ENCODE measurements around the gene SPG7.
"Not testable (repeated sequence)": the region's sequence is repeated elsewhere in the genome, so short reads cannot be mapped to it uniquely, and the experiment has no call there.

Gene SPG7

GRCh38 chr16:89577055-89577759, 69.0 kb downstream of the SPG7 start:
- no peak overlapping the region for H3K27ac Mint-ChIP-seq
- H3K4me1 Mint-ChIP-seq (ENCODE audit: low read depth) = peaks cover 8% of the 10 kb centered on the region
- peaks cover 2% of the 10 kb centered on the region for H3K36me3 Mint-ChIP-seq
- peaks cover 3% of the 10 kb centered on the region for H3K27me3 Mint-ChIP-seq
- no peak overlapping the region for H3K4me3 Mint-ChIP-seq
- H3K9me3 Mint-ChIP-seq (ENCODE audit: low read depth) = no peaks in the 10 kb centered on the region

DNA sequence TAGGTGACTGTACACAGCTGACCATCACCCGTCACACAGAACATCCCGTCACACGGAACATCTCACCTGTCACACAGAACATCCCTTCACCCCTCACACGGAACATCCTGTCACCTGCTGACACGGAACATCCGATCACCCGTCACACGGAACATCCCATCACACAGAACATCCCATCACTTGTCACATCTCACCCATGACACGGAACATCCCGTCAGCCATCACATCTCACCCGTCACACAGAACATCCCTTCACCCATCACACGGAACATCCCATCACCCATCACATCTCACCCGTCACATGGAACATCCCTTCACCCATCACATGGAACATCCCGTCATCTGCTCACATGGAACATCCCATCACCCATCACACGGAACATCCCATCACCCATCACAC, 71.1 kb downstream of the SPG7 start:
- no peaks in the 10 kb centered on the region for H3K4me1 Mint-ChIP-seq (ENCODE audit: low read depth)
- no peaks in the 10 kb centered on the region for H3K9me3 Mint-ChIP-seq (ENCODE audit: low read depth)
- H3K36me3 Mint-ChIP-seq = peaks cover 2% of the 10 kb centered on the region
- H3K27me3 Mint-ChIP-seq = no peaks in the 10 kb centered on the region
- no peak overlapping the region for H3K27ac Mint-ChIP-seq
- no peak overlapping the region for H3K4me3 Mint-ChIP-seq

- no peaks in the 10 kb centered on the region for H3K9me3 Mint-ChIP-seq (ENCODE audit: low read depth)
- H3K4me1 Mint-ChIP-seq (ENCODE audit: low read depth) = no peaks in the 10 kb centered on the region
- no peaks in the 10 kb centered on the region for H3K27me3 Mint-ChIP-seq
- H3K36me3 Mint-ChIP-seq = peaks cover 2% of the 10 kb centered on the region
- no peak overlapping the region for H3K27ac Mint-ChIP-seq
- no peak overlapping the region for H3K4me3 Mint-ChIP-seq
Measured at GRCh38 chr16:89581045-89581695, 73.0 kb downstream of the SPG7 start.

GRCh38 chr16:89581861-89582563, 73.8 kb downstream of the SPG7 start:
- Mint-ChIP-seq H3K27ac (no peak overlapping the region), H3K9me3 (ENCODE audit: low read depth) (no peaks in the 10 kb centered on the region), H3K4me3 (no peak overlapping the region), H3K36me3 (peaks cover 2% of the 10 kb centered on the region), H3K27me3 (no peaks in the 10 kb centered on the region), H3K4me1 (ENCODE audit: low read depth) (no peaks in the 10 kb centered on the region)

GRCh38 chr16:89582614-89583196, 74.5 kb downstream of the SPG7 start:
- no peaks in the 10 kb centered on the region for H3K9me3 Mint-ChIP-seq (ENCODE audit: low read depth)
- H3K4me1 Mint-ChIP-seq (ENCODE audit: low read depth) = no peaks in the 10 kb centered on the region
- H3K36me3 Mint-ChIP-seq = peaks cover 2% of the 10 kb centered on the region
- no peaks in the 10 kb centered on the region for H3K27me3 Mint-ChIP-seq
- no peak overlapping the region for H3K27ac Mint-ChIP-seq
- H3K4me3 Mint-ChIP-seq = no peak overlapping the region

- no peak overlapping the region for H3K27ac Mint-ChIP-seq
- no peaks in the 10 kb centered on the region for H3K27me3 Mint-ChIP-seq
- H3K4me1 Mint-ChIP-seq (ENCODE audit: low read depth) = no peaks in the 10 kb centered on the region
Measured at GRCh38 chr16:89583197-89583894, 75.1 kb downstream of the SPG7 start.

DNA sequence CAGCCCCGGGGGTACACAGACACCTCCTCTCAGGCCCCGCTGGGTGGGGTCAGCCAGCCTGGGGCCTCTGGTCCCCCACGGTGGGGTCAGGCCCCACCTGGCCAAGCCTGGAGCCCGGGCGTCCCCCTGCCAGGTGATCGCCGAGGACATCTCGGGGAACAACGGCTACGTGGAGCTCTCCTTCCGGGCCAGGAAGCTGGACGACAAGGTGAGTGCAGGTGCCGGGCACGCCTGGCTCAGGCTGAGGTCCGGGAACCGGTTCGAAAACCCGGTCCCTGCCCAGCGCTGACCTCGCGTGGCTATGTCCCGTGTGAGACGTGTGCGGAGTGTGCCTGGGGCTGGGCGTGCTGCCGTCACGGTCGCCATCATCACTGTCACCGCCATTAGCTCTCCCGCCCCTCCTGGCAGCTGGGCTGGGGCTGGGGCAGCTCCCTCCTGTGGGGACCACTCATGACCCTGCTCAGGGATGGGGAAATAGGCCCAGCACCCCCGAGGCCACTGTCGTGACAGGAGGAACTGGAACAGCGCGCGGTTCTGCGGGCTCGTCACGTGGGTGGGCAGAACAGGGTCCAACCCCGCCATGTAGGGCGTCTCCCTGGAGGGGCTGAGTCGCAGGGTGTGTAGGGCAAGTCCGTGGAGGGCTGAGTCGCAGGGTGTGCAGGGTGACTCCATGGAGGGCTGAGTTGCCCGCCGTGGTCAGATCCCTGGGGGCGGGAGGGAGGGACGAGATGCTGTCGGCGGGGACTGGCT, 75.9 kb downstream of the SPG7 start:
- Mint-ChIP-seq H3K4me1 (ENCODE audit: low read depth) (no peaks in the 10 kb centered on the region), H3K4me3 (no peak overlapping the region), H3K36me3 (no peaks in the 10 kb centered on the region), H3K27me3 (no peaks in the 10 kb centered on the region), H3K27ac (no peak overlapping the region), H3K9me3 (ENCODE audit: low read depth) (no peaks in the 10 kb centered on the region)

More at GRCh38 chr16:89583197-89583894, 75.1 kb downstream of the SPG7 start:
- H3K4me3 Mint-ChIP-seq = no peak overlapping the region
- peaks cover under 1% of the 10 kb centered on the region for H3K36me3 Mint-ChIP-seq
- H3K9me3 Mint-ChIP-seq (ENCODE audit: low read depth) = no peaks in the 10 kb centered on the region

DNA sequence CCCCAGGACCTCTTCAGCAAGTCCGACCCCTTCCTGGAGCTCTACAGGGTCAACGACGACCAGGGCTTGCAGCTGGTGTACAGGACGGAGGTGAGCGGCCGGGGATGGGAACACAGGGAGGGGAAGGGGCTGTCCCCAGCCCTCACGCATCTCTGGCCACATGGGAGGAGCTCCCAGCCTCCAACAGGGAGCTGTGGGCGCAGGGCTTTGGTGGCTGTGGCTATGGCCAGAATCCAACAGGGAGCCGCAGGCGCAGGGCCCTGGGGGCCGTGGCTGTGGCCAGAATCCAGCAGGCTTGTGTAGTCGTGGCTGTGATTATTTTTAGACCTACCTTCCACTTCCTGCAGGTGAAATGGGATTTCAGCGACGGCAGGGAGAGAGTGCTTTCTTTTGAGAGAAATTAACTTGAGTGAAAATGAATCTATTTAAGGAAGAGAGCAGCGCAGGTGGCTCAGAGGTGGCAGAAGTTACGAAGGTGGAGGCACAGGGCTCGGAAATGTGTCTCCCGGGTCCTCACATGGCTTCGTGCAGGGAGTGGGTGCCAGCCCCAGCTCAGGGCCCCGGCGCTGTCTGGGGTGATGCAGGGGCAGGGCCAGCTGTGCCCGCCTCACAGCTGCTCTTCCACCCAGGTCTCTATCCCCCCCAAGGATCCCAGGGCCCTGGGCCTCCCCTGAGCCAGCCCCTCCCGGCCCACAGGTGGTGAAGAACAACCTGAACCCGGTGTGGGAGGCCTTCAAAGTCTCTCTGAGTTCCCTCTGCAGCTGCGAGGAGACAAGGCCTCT, 76.8 kb downstream of the SPG7 start:
- Mint-ChIP-seq H3K36me3 (no peaks in the 10 kb centered on the region), H3K4me1 (ENCODE audit: low read depth) (no peaks in the 10 kb centered on the region), H3K4me3 (no peak overlapping the region), H3K27ac (no peak overlapping the region), H3K27me3 (no peaks in the 10 kb centered on the region), H3K9me3 (ENCODE audit: low read depth) (no peaks in the 10 kb centered on the region)

DNA sequence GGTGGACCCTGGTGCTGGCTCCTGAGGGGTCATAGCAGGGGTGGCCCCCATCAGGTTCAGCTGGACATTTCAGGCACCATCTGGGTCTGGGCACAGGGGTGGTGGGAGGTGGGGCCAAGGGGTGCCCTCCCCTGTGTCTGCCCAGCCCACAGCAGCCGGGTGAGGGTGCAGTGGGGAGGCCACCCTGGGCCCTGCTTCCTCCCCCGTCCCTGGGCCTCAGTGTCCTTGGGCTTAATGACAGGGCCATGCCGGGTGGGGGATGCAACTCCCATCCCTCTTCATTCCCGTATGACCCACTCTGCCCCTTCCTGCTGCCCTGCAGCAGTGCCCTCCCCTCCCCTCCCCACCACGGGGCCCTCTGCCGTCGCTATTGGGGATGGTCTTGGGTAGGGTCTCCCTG, 78.0 kb downstream of the SPG7 start:
- no peaks in the 10 kb centered on the region for H3K27me3 Mint-ChIP-seq
- no peak overlapping the region for H3K4me3 Mint-ChIP-seq
- H3K4me1 Mint-ChIP-seq (ENCODE audit: low read depth) = no peaks in the 10 kb centered on the region
- H3K9me3 Mint-ChIP-seq (ENCODE audit: low read depth) = no peaks in the 10 kb centered on the region
- H3K36me3 Mint-ChIP-seq = no peaks in the 10 kb centered on the region
- no peak overlapping the region for H3K27ac Mint-ChIP-seq

DNA sequence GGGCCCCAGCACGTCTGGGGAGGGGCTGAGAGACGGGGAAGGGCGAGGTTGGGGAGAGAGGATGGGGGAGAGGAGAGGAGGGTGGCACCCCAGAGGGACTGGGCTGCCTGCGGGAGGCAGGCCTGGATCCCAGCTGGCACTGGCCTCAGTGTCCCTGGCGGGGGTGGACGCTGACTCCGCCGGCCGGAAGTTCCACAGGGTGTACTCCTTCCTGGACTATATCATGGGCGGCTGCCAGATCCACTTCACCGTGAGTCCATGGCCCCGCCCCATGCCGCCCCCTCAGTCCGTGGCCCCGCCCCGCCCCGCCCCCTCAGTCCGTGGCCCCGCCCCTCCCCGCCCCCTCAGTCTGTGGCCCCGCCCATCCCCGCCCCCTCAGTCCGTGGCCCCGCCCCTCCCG, 78.7 kb downstream of the SPG7 start:
- Mint-ChIP-seq H3K4me1 (ENCODE audit: low read depth) (no peaks in the 10 kb centered on the region), H3K27ac (no peak overlapping the region), H3K27me3 (no peaks in the 10 kb centered on the region), H3K4me3 (no peak overlapping the region), H3K36me3 (no peaks in the 10 kb centered on the region), H3K9me3 (ENCODE audit: low read depth) (no peaks in the 10 kb centered on the region)

DNA sequence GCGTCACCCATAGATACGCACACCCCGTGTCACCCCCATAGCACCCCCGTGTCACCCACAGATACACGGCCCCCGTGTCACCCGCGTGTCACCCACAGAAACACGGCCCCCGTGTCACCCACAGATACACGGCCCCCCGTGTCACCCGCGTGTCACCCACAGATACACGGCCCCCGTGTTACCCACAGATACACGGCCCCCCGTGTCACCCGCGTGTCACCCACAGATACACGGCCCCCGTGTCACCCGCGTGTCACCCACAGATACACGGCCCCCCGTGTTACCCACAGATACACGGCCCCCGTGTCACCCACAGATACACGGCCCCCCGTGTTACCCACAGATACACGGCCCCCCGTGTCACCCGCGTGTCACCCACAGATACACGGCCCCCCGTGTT, 79.5 kb downstream of the SPG7 start:
- H3K4me1 Mint-ChIP-seq (ENCODE audit: low read depth); H3K9me3 Mint-ChIP-seq (ENCODE audit: low read depth); H3K4me3 Mint-ChIP-seq; H3K27me3 Mint-ChIP-seq; H3K27ac Mint-ChIP-seq; H3K36me3 Mint-ChIP-seq: not testable (repeated sequence)

- Mint-ChIP-seq H3K27me3 (no peaks in the 10 kb centered on the region), H3K4me1 (ENCODE audit: low read depth) (peaks cover 2% of the 10 kb centered on the region), H3K27ac (no peak overlapping the region), H3K4me3 (no peak overlapping the region), H3K9me3 (ENCODE audit: low read depth) (no peaks in the 10 kb centered on the region), H3K36me3 (no peaks in the 10 kb centered on the region)
Measured at GRCh38 chr16:89588413-89589109, 80.4 kb downstream of the SPG7 start.

- peaks cover 6% of the 10 kb centered on the region for H3K4me1 Mint-ChIP-seq (ENCODE audit: low read depth)
- no peak overlapping the region for H3K4me3 Mint-ChIP-seq
- H3K9me3 Mint-ChIP-seq (ENCODE audit: low read depth) = no peaks in the 10 kb centered on the region
- H3K27me3 Mint-ChIP-seq = no peaks in the 10 kb centered on the region
- no peak overlapping the region for H3K27ac Mint-ChIP-seq
- no peaks in the 10 kb centered on the region for H3K36me3 Mint-ChIP-seq
Measured at GRCh38 chr16:89589241-89589926, 81.2 kb downstream of the SPG7 start.
